KBM-7 (cell line): Measurements from ENCODE around the gene DNAI4.
"Not testable (repeated sequence)": the region's sequence is repeated elsewhere in the genome, so short reads cannot be mapped to it uniquely, and the experiment has no call there.

Experiments
- DNase-seq: peaks from one replicate; pipeline ENCODE4 v3.0.0-alpha.2; 2015
- in situ Hi-C: fragments of 300-500 bp; cut with MboI; formaldehyde crosslinking; loops from 2 replicates; pipeline ENCODE4 v1.14.3; 2020; ENCODE audit warnings: low sequenced_read_pairs, low pct_unique_long_range_greater_than_20kb, mixed read lengths

Gene DNAI4

GRCh38 chr1:66924756-66925557, at the start of gene DNAI4, which contains the start of gene MIER1:
Gene DNAI4 (minus strand): TSS chr1:66924856. CDS start chr1:66924831, 25 bp downstream.
Gene MIER1 (plus strand): TSS chr1:66924990. CDS start chr1:66925029, 39 bp downstream.
- DNase-seq = peak; percentile 99
- in situ Hi-C loops = no loop called here

- DNase-seq = no peak
- in situ Hi-C loops = no loop called here
These were observed 43.9 kb upstream of the DNAI4 start for GRCh38 chr1:66968574-66968973.

DNA sequence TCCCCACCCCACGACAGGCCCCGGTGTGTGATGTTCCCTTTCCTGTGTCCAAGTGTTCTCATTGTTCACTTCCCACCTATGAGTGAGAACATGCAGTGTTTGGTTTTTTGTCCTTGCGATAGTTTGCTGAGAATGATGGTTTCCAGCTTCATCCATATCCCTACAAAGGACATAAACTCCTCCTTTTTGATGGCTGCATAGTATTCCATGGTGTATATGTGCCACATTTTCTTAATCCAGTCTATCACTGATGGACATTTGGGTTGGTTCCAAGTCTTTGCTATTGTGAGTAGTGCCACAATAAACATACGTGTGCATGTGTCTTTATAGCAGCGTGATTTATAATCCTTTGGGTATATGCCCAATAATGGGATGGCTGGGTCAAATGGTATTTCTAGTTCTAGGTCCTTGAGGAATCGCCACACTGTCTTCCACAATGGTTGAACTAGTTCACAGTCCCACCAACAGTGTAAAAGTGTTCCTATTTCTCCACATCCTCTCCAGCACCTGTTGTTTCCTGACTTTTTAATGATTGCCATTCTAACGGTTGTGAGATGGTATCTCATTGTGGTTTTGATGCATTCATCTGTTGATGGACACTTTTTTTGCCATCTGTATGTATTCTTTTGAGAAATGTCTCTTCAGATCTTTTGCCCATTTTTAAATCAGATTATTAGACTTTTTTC, 41.7 kb upstream of the DNAI4 start:
- DNase-seq, in situ Hi-C loops: not testable (repeated sequence)

- in situ Hi-C loops = no loop called here
- DNase-seq = no peak
These were observed 33.3 kb upstream of the DNAI4 start for GRCh38 chr1:66957938-66958337.

DNA sequence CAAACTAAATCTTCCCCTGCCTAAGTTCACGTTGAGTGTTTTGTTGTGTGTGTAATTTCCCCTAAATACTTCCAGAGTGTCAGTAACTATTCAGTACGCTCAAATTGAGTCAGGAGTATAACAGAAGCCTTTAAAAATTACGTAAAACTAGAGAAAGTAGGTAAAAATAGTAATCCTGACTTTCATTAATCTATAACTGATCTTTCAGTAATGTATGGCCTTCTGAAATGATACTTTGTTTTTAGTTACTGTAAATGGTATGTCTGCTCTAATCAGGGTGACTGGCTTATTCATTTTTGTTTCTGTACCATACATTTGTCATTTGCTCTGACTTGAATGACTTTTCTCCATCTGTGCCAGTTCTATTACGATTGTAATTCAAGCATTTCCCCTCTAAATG, 29.6 kb upstream of the DNAI4 start:
- in situ Hi-C loops = no loop called here
- DNase-seq = no peak

- DNase-seq = no peak
- in situ Hi-C loops = no loop called here
These were observed 26.9 kb upstream of the DNAI4 start for GRCh38 chr1:66951513-66951912.

- in situ Hi-C loops = no loop called here
- no peak for DNase-seq
These were observed 22.6 kb upstream of the DNAI4 start for GRCh38 chr1:66947267-66947666.

DNA sequence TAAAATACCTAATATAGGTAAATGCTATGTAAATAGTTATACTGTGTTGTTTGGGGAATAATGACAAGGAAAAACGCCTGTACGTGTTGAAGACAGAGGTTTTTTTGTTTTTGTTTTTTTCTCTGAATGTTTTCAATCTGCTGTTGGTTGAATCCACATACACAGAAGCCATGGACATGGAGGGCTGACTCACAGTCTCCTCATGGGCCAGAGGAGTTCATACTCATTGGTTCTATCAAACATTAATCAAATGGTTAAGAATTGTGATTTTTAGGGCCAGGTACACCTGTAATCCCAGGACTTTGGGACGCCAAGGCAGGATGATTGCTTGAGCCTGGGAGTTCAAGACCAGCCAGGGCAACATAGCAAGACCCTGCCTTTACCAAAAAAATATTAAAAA, 20.7 kb upstream of the DNAI4 start:
- in situ Hi-C loops = no loop called here

GRCh38 chr1:66944330-66945274, 19.9 kb upstream of the DNAI4 start:
- in situ Hi-C loops = no loop called here
- DNase-seq = no peak

More for the DNA sequence above, 20.7 kb upstream of the DNAI4 start:
- no peak for DNase-seq

- no peak for DNase-seq
These were observed 18.8 kb upstream of the DNAI4 start for GRCh38 chr1:66943361-66943969.

DNA sequence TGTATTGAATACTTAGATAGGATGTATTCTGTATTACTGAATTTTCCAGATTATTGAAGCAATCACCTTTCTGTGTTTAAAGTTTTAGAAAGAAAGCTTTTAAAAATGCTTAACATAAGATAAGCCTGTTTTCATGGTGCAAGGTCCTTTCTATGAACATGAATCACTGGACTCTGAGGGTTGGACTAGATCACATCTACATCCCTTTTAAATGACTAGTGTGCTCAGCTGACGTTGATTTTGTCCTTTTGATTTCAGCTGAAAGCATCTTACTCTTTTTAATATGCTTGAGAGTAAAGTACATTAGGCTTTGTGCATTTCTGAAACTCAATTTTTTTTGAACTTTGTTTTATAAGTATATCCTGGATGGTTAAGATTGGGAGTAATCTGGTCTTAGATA, 16.3 kb upstream of the DNAI4 start:
- DNase-seq = no peak
- in situ Hi-C loops = no loop called here

More at GRCh38 chr1:66943361-66943969, 18.8 kb upstream of the DNAI4 start:
- in situ Hi-C loops = no loop called here

- in situ Hi-C loops = no loop called here
- DNase-seq = no peak
These were observed 14.0 kb upstream of the DNAI4 start for GRCh38 chr1:66938613-66939012.

DNA sequence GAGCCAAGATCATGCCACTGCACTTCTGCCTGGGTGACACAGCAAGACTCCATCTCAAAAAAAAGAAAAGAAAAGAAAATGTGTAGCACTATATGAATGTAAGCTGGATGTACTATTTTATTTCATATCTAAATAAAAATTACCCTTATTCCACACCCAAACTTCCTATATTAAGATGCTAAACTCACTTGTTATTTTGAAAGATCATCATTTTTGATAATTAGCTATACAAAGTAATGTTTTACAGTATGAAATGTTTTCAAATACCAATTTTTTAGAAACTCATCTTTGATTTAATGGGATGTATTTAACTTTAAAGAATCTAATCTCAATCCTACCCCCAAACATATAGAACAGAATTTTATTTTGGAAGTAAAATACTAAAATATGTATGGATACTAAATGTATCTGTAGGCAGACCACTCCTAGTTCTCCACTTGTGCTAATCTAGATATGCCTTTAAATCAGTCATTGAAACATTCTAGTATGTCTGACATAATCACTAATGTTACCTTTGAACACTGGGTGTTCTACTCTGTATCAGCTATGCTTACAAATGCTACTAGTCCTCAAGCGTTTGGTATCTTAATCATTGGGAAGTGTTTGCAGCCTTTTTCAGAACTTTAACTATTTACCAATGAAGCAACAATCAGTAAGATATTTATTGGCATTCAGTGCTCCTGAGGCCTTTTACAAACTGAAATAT, 13.0 kb upstream of the DNAI4 start:
- in situ Hi-C loops = no loop called here
- DNase-seq = no peak

- in situ Hi-C loops = no loop called here
- DNase-seq = no peak
These were observed 9.4 kb upstream of the DNAI4 start for GRCh38 chr1:66933887-66934700.

DNA sequence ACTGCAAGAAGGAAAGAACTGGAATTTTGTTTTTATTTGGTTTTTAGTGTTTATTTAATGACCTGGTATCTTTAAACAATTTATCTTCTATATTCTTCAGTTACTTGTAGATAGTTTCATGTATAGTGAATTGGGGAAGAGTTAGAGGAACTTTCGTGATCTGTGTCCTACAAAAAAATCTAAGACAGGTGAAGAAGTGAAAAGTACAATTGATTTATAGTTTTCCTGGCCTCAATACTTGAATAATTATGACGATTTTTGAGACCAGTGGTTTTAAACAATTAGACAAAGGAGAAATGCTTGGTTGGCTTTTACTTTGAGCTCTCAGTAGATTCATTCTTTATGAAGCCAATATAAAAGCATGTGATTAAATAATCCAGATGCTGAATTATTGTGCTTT, 7.6 kb upstream of the DNAI4 start:
- in situ Hi-C loops = no loop called here
- no peak for DNase-seq

- in situ Hi-C loops = no loop called here
- no peak for DNase-seq
These were observed 6.9 kb upstream of the DNAI4 start for GRCh38 chr1:66931590-66931989.

GRCh38 chr1:66930823-66931174, 6.1 kb upstream of the DNAI4 start:
- DNase-seq = no peak
- in situ Hi-C loops = no loop called here
